Left forelimb (tissue), 1 donor: ENCODE results near the gene PLAAT1.
A peak's percentile ranks its signal among the peaks of the same experiment; 100 is the strongest.

ENCODE experiments used
- DNase-seq: peaks from one replicate; pipeline ENCODE4 v3.0.0-alpha.2; 2018; ENCODE audit warnings: low spot score

PLAAT1 gene

DNA sequence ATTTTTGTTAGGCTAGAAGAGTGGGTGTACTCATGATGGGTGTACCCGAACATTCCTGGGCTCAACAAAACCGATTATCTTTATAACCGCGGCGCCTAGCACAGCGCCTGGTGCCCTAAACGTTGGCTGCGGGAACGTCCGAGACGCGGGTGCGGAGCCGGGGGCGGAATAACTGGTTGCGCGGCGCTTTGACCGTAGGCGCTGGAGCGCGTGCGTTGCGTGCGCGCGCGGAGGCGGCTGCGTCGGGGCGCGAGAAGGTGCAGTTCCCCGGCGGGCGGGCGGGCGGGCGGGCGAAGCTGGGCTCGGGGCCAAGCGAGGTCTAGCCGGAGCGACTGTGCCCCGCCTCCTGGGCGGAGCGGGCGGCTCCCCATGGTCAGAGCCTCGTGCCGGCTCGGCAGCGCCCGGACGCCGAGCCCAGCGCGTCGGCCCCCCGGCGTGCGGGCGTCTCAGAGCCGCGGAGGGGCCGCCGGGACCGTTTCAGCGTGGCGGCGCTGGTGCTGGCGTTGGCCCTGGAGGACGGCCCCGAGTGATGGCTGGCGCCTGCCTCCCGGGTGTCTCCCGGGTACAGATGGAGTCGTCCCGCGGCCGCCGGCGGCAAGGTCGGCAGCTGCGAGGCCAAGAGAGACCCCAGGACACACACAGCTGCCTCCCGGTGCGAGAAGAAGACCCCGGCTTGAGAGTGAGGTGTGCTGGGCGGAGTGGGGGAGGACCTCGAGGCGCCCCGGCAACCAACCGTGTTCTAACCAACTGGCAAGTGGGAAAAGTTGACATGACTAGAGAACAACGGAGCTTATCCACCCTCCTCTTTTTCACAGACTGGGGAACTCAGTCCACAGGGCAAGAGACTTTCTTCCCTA, at the start of gene PLAAT1:
PLAAT1 (plus strand) TSS at position 373 of the 857 bp plus-strand sequence. CDS start 14,429 bp downstream, outside the sequence.
- peak; percentile 82 for DNase-seq

DNA sequence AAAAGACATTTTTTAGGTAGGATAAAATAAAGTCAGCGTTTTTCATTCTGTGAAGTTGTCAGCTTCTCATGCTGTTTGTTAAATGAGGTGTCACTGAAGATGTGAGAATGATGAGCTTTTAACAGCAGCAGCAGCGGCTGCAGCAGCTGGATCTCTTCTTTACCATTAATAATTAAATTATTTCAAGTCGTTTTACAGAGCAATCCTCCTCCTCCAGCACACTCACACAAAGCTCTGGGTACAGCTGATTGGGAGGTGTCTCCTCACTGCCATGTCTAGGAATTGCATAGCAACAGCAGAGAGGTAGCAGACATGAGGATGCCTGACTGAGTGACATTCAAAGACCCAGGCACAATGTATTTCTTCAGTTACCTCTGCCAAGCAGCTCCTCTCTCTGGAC, 46.7 kb upstream of the PLAAT1 start:
- DNase-seq: no peak

DNA sequence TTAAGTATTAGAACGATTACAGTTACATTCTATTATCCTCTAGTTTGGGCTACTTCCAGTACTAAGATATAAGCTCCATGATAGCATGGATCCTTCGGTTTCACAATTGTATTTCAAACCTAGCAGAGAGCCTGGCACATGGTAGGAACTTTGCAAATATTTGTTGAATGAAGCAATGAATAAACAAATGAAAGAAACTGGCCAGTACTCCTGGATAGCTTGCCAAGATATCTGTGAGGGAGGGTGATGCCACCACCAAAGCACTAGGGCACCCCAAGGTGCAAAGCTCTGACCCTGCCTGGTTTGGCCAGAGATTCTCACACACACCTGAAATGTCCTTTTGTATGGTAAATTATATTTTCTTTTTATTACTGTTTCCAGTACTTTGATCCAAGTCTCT, 44.3 kb upstream of the PLAAT1 start:
- no peak for DNase-seq

DNA sequence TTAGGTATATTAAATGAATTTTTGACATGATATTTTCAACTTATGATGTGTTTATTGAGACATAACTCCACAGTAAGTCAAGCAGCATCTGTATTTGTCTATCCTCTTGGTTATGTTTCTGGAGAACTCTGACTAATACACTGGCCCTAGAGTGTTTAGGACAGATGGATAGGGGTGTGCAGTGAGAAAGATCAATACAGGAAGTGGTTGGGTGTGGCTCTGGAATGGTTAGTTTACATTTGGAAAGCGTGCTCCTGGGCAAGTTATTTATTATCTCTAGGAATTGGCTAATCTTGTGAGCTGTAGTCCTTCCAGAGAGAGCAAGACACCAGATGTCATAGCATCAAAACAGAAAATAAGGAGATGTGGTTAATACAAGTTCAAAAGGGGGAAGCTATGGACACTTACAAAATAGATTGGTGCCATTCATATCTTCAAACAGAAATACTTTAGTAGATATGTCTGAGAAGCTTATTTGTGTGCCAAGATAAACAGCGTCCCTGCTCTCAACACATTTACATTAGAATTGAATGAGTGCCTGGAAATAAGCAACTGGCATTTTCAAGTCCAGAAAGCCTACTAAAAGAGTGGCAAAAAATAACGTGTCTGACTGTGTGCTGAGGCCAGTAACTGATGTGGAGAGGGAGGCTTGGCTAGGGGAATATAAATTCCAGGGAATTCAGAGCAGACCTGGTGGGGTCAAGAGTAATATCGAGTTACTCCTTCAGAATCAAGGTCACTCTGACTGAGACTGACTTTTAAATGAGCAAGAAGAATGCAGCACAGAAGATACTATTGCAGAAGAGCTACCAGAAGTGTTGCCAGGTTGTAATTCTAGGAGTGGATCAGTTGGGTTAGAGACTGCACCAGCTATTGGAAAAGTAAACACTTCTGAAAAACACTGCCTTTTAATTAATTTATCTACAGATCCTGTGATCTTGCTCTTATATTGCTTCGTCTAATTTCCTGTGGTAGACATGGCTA, 33.4 kb upstream of the PLAAT1 start:
- no peak for DNase-seq

DNA sequence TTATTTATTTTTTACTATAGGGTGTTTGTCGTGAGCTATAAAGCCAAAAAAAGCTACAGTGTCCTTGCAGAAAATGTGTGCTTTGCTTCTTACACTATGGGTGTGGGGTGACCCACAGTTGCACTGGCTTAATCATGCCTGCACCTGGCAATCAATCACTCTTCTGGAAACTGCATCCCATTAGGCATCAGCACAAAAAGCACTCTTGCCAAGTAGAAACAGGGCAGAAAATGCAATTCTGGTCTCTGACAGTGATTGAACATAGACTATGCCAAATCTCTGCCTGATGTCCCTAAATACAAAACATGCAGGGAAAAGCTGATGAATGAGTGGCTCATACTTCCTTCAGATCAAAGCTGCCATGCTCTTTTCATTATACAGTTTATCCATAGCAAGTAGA, 30.4 kb upstream of the PLAAT1 start:
- no peak for DNase-seq

DNA sequence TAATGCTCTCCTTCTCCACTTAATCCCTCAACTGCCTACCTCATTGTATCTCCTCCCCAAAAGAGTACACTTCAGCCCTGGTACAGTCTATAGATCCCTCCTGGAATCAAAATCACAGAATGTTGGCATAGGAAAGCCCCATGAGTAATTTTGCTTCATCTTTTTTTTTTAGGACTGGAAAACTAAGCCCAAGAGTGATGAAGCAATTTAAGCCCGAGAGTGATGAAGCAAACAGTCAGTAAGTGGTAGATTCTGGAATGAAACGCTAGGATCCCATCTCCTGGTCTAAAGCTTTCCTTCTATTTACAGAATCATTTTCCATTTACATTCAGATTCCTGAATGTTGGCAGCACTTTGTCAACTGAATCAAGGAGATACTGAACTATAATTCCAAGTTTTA, 29.8 kb upstream of the PLAAT1 start:
- DNase-seq: no peak

DNA sequence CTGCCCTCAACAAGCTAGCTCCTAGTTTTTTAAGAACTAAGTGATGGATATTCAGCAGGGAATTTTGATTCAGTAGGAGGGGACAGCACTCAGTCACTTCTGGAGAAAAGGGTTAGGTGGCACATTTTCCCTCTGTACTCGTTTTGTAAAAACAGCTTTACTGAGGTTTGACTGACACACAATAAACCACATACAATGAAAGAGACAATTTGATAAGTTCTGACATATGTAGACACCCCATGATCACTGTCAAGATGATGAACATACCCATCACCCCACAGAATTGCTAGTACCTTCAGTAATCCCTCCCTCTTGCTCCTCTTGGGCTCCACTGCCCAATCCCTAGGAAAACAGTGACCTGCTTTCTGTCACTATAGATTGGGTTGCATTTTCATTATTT, 29.0 kb upstream of the PLAAT1 start:
- no peak for DNase-seq

DNA sequence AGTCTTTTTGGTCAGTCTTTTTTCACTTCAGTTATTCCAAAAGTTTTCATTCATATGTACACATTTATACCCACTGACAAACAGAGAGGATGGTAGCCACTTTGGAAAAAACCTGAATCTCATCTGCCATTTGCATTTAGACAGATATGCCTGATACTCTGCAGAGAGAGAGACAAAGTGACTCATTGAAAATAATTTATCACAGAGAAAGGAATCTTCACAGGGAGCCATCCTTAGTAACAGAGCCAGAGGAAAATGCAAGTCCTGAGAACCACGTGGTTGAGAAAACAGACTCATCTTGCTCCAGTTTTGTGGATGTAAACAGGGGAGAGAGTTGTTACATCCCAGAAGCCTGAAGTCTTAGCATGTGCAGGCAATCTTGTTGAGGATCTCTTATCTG, 28.2 kb upstream of the PLAAT1 start:
- DNase-seq: no peak

DNA sequence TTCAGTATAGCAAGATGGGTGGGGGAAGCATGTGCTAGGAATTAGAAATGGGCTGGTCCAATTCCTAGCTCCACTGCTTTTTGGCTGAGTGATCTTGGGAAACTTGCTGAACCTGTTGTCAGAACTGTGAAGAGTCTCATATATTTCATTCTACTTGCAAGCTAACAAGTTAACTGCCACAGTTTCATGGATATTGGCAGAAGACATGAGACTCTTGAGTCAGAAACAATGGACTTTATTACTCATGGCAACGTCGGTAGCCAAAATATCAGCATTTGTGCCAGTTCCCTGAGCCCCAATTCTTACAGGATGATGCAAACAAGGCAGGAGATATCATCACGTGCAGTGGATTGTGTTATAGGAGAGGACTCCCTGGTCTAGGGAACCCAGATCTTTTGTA, 26.6 kb upstream of the PLAAT1 start:
- DNase-seq: no peak

DNA sequence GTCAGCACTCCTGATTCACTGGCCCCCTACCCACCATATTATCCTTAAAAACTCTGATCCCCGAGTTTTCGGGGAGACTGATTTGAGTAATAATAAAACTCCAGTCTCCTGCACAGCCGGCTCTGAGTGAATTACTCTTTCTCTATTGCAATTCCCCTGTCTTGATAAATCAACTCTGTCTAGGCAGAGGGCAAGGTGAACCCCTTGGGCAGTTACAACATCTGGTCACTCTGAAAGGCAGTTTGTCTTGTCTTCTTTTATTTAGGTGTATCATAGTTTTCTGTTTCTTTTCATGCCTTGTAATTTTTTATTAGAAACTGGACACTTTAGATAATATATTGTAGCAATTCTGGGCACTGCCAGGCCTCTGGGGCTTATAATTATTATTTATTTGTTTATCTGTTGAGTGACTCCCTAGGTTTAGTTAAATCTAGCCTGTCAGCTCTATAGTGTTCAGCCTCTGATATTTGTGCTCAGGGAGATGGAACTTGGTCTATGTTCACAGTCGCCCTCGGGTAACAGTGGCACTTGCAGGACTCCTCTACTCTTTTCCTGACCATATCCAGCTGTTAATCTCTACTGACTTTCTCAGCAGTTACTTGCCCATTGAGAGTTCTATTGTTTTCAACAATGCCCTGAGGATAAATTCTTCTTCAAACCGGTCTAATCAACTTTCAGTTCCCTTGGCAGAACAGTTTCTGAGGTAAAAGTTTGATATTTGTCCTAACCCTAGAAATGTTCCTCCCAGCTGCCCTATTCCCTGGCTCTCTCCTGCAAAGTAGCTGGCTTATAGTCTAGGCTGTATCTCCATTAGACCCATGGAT, 15.5 kb upstream of the PLAAT1 start:
- no peak for DNase-seq

DNA sequence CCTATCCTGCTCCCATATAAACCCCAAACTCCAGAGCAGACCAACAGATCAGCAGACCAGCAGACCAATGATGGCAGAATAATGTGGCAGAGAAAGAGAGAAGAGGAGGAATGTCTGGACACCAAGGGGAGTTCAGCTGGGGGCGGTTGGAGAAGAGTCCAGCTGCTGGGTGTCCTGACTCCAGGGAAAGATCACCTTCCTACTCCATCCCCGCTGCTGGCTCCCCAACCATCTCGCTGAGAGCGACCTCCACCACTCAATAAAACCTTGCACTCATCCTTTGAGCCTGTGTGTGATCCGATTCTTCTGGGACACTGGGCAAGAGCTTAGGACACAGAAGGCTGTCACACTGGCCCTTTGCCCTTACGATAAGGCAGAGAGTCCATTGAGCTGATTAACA, 12.8 kb upstream of the PLAAT1 start:
- DNase-seq: no peak

DNA sequence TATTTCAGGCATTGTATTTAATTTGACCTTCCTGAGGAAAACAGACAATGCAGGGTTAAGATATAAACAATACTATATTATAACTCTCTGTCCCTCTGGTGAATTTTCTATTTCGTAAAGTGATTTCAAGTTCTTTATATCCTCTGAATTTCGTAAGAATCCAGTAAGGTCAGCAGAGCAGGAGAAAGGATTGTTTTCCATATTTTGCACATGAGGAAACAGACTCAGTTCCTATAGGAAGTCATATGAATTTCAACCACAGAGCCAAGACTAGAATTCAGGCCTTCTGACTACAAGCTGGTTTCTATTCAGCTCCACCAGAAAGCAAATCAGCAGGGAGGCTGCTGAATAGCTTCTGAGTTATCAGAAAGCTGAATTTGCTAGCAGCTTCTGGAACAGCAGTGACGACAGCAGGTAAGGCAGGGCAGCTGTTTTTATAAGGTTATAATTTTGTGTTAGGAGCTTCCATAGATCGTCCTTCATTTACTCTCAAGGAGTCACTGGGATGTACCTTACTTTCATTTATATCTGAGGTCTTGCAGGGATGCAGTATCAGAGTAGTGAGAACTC, 11.1 kb upstream of the PLAAT1 start:
- no peak for DNase-seq

DNA sequence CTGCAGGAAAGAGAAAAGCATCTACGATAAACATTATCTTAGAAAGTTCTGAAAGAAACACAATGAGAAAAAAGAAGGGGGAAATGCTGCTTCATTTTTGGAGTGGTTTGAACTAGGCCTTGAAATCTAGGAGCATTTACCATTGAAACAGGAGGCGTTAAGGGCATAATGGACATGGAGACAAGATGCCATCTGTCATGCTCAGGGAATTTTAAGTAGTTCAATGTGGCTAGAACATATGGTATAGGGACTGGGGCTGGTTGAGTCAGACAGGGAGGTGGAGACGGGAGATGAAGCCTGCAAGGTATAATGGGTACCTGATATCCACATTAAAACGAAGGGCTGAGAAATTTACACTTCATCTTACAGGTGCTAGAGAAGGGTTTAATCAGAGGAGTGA, 10.4 kb upstream of the PLAAT1 start:
- no peak for DNase-seq

DNA sequence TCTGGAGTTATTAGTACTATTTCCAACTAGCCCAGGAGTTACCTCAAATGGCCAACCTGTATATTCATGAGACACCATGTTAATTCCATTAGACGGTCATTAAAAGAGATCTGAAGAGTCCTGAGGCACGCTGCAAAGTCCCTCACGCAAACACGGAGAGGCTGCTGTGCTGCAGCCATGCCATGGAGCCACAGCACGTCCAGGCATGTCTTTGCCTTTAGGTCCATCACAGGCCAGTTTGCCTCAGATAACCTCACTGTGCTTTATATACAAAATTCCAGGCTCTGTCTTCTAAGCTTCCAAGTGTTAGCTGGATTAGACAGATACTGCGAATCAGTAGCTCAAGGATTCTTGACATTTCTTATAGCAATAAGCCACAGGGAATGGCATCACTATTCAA, 9.8 kb upstream of the PLAAT1 start:
- DNase-seq: no peak

DNA sequence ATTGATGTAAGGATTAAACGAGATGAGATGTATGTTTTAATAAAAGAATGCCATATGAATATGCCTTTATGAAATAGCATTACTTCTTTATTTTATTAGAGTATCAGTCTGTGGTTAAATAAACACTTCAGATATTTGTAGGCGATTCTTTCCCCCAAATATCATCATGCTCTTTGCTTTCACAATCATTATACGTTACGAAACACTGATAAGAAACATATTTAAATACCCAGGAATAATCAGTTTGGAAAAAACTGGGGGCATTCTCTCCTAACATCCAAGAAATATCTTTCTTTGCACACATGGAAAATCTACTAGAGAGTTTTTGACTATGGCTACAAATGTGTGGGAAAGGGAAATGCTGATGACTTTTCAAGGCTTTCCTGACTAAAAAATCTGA, 4.4 kb upstream of the PLAAT1 start:
- no peak for DNase-seq

DNA sequence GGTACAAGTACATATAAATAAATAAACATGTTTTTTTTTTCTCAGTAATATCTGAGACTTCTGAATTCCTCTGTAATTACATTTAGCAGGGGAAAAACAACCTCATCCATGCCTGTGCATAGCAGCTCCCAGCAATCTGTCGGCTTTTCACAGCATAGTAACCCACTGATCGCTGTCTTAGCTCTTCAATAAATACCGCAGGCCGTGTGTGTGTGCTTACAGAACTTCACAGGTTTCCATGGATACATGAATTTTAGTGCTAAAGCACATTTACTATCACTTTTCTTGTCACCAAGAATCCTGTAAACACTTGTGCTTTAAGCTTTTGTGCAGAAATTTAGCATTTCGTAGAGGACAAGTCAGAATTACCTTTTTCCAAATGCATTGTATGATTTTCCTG, 4.0 kb upstream of the PLAAT1 start:
- DNase-seq: no peak

DNA sequence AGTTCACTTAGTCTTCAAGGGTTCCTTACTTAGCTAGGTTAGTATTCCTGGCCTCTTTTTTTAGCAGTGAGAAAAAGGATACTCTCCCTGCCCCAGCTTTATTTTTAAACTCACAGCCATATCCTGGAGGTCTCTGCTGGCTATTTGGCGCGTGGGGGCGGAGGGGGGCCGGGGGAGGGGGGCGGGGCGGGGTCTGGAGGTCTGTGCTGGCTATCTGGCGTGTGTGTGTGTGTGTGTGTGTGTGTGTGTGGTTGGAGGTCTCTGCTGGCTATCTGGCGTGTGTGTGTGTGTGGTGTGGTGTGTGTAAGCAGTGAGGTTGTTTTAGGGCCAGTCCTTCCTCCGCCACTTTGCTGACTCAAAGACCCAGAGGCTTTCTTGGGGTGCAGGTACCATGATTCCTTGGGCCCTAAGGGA, 579 bp upstream of the PLAAT1 start:
- peak; percentile 73 for DNase-seq

DNA sequence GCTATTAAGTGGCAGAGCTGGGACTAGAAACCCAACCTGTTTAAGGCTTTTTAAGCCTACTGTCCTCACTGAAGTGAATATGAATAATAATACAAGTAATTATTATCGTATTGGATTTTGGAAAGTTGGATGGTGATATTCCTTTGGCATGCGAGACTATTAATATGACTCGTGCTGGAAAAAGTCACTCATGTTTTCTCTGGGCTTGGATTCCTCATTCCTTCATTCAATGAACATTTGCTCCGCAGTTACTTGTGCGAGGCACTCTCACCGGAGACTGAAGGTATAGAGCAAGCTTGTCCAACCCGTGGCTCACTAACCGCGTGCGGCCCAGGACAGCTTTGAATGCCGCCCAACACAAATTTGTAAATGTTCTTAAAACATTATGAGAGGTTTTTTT, 694 bp downstream of the PLAAT1 start:
- no peak for DNase-seq

DNA sequence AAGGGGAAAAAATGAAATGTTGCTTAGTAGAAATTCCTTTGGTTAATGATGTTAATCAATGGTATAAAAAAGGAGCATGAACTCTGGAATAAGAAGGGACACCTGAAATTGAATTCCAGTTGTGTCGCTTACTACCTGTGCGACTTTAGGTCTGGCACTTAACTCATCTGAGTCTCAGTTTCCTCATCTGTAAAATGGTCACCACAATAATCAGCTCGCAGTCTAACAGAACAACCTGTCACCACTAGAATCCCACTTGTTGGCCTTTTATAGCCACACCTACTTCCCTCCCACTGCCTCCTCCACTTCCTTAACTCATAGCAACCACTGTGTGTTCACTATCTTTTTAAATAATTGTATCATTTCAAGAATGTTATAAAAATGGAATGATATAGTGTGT, 2.5 kb downstream of the PLAAT1 start:
- DNase-seq: no peak

DNA sequence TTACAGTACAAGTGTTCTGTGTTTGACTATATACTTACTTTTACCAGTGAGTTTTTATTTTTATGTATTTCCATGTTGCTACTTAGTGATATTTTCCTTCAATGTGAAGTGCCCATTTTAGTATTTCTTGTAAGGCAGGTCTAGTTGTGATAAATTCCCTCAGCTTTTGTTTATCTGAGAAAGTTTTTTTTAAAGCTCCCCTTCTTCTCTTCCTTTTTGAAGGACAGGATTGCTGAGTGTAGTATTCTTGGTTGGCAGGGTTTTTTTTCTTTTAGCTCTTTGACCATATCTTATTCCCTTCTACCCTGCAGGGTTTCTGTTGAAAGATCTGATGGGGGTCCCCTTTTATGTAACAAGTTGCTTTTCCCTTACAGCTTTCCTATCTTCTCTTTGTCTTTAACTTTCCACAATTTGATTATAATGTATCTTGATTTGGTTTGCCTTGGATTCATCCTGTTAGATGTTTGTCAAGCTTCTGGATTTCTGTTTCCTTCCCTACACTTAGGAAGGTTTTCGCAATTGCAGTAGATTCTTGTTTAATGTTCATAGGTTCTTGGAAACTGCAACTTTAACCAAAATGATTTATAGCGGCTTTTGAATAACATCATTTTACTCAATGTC, 7.9 kb downstream of the PLAAT1 start:
- DNase-seq: no peak

DNA sequence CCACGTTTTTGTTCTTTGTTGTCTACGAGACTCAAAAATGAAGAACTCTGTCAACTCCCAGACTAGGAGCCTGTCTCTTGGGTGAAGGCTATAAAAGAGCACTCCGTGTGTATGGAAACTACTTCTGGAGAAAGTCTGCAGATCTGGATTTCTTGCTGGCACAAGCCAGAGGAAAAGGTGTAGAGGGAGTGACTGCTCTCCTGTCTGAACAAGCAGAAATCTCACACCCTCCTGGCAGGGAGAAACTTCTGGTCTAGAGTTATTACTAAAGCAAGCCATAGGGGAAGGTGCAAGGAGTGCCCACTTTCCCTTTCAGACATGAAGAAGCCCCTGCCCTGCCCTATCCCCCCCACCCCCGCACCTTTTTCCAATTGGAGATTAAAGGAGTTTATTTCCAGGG, 9.5 kb downstream of the PLAAT1 start:
- DNase-seq: no peak
